Neuron (in vitro differentiated cells): ENCODE measurements around the gene B3GNT2.

Source experiments
- H2AFZ ChIP-seq: one replicate; pipeline ENCODE4 v1.6.1; 2013; ENCODE audit warnings: low read depth, mild to moderate bottlenecking, inconsistent platforms, low read length, moderate library complexity
- H3K27me3 ChIP-seq: one replicate; pipeline ENCODE4 v1.6.1; 2013; ENCODE audit warnings: low read length; ENCODE audit not compliant: insufficient read depth
- H3K36me3 ChIP-seq: one replicate; pipeline ENCODE4 v1.6.1; 2013; ENCODE audit warnings: low read length; ENCODE audit not compliant: insufficient read depth
- H3K4me1 ChIP-seq: one replicate; pipeline ENCODE4 v1.6.1; 2013; ENCODE audit warnings: low read length; ENCODE audit not compliant: insufficient read depth
- H3K4me3 ChIP-seq: 2 replicates; pipeline ENCODE4 v1.5.1; 2013; ENCODE audit warnings: mild to moderate bottlenecking, low read length, moderate library complexity
- H3K9me3 ChIP-seq: one replicate; pipeline ENCODE4 v1.6.1; 2013; ENCODE audit warnings: low read length

Gene B3GNT2

DNA sequence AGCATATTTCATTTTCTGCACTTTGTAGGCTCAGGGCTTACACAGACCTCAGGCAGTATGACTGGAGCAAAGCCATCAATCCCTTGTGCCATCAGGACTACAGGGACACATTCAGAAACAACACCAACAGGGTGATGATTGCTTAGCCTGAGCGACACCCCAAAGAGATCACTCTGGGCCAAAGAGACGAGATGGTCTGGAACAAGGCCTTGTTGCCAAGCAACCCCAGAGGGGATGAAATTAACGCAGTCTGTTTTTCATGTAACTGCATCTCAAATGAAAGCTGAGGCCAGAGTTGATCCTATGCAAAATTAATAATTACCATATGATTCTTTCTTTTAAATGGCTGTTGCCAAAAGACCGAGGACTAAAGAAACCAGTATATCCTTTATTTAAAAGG, 20.2 kb upstream of the B3GNT2 start:
- no peaks in the 10 kb centered on the region for H3K27me3 ChIP-seq
- no peak overlapping the region for H3K4me3 ChIP-seq
- no peaks in the 10 kb centered on the region for H3K9me3 ChIP-seq
- no peaks in the 10 kb centered on the region for H3K36me3 ChIP-seq
- peaks cover 22% of the 10 kb centered on the region for H3K4me1 ChIP-seq
- H2AFZ ChIP-seq = no peak overlapping the region

DNA sequence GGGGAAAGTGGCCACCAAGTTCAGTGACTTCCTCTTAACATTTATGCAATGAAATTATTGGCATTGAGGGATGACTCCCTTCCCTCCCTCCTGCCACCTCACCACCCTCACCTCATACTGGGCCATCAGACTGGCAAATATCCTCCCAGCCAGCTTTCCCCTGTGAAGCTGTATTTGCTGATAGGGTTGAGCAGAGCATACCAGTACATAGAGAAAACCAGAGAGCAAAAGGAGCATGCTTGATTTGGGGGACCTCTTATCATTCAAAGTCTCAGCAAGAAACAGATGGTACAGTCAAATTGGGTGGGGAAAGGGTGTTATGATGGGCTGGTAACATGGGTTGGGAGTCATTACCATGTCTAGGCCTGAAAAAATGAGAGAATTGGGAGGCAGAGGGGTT, 19.1 kb upstream of the B3GNT2 start:
- H3K27me3 ChIP-seq = no peaks in the 10 kb centered on the region
- H3K4me3 ChIP-seq = no peak overlapping the region
- peaks cover 22% of the 10 kb centered on the region for H3K4me1 ChIP-seq
- H2AFZ ChIP-seq = no peak overlapping the region
- H3K9me3 ChIP-seq = no peaks in the 10 kb centered on the region
- no peaks in the 10 kb centered on the region for H3K36me3 ChIP-seq

DNA sequence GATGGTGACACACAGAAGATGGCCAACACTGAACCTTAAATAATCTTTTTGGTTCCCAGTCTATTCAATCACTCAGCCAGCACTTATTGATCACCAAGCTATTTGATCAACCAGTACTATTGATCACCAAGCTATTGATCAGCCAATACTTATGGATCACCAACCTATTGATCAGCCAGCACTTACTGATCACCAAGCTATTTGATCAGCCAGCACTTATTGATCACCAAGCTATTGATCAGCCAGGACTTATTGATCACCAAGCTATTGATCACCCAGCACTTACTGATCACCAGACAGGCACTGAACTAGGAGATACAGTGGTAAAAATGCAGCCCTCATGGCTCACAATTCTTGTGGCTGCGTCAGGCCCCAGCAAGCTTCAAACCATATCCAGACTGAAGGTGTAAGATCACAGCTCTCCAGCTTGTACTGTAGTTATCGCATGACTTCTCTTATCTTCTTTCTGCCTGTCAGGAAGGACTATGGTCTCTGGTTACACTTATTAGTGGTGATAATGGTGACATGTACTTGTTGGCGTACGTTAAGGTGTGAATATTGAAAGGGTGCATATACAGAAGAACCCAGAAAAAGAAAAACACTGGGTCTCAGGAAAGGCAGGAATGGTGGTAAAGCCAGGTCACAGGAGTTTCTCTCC, 18.4 kb upstream of the B3GNT2 start:
- Histone ChIP-seq H3K27me3 (no peaks in the 10 kb centered on the region), H3K4me1 (peaks cover 22% of the 10 kb centered on the region), H3K4me3 (no peak overlapping the region), H3K9me3 (no peaks in the 10 kb centered on the region), H3K36me3 (no peaks in the 10 kb centered on the region), H2AFZ (no peak overlapping the region)

DNA sequence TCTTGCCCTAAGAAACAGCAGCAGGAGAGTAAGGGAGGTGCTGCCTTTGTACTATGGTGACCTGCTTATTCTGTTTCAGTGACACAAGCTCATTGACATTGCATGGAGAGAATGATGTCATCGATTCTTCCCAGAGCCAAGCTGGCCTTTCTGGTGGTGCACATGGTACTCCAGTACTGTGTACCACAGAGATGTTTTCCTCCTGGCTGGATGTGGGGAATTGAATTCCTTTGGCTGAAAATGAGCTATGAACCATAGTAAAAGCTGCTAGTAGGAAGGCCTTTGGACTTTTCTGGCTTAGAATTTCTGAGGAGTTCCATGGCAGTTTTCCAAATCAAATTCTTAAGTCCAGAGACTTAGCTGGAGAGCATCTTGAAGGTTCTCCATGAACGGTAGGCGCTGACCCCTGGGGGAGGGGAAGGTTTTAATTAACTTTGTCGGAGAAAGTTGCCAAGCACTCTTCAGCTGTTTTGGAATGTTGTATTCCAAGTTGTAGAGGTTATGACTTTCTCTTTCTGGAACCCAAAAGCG, 17.1 kb upstream of the B3GNT2 start:
- H2AFZ ChIP-seq = no peak overlapping the region
- no peaks in the 10 kb centered on the region for H3K27me3 ChIP-seq
- no peaks in the 10 kb centered on the region for H3K36me3 ChIP-seq
- H3K4me3 ChIP-seq = no peak overlapping the region
- no peaks in the 10 kb centered on the region for H3K9me3 ChIP-seq
- peaks cover 22% of the 10 kb centered on the region for H3K4me1 ChIP-seq

DNA sequence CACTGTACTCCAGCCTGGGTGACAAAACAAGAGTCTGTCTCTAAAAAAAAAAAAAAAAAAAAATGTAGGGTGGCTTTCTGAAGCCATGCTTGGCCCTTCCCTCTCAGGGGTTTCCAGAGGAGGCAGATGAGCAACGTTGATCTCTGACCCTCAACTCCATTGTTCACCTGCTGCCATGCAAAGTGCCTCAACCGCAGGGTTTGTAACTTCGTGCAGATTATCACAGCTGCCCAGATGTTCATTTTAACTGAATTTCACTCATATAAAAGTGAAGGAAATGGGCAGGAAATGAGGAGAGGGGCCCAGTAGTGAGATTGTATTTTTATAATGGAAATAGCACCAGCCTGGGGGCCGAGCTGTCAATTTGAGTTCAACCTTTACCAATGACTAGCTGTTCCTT, 14.9 kb upstream of the B3GNT2 start:
- no peaks in the 10 kb centered on the region for H3K9me3 ChIP-seq

DNA sequence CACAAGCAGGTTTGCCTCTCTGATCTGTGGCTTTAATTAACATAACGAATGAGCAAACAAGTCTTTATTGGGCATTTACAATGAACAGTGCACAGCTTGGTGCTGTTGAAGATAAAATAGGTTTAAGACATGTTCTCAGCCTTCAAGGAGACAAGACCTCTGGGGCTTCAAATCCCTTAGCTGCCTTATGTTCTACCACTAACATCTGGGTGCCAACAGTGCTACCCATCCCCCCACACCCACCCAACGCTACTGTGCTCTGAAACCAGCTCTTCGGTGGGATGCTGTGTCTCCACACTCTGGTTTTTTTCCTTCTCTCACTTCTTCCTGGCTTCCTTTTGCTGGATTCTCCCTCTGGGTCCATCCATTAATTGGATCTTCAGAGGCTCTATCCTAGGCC, 14.1 kb upstream of the B3GNT2 start:
- Histone ChIP-seq H3K9me3 (no peaks in the 10 kb centered on the region), H3K36me3 (no peaks in the 10 kb centered on the region), H3K4me3 (no peak overlapping the region), H3K4me1 (peaks cover 10% of the 10 kb centered on the region), H2AFZ (no peak overlapping the region), H3K27me3 (no peaks in the 10 kb centered on the region)

More for the DNA sequence above, 14.9 kb upstream of the B3GNT2 start:
- Histone ChIP-seq H2AFZ (no peak overlapping the region), H3K4me3 (no peak overlapping the region), H3K36me3 (no peaks in the 10 kb centered on the region), H3K4me1 (peaks cover 15% of the 10 kb centered on the region), H3K27me3 (no peaks in the 10 kb centered on the region)

DNA sequence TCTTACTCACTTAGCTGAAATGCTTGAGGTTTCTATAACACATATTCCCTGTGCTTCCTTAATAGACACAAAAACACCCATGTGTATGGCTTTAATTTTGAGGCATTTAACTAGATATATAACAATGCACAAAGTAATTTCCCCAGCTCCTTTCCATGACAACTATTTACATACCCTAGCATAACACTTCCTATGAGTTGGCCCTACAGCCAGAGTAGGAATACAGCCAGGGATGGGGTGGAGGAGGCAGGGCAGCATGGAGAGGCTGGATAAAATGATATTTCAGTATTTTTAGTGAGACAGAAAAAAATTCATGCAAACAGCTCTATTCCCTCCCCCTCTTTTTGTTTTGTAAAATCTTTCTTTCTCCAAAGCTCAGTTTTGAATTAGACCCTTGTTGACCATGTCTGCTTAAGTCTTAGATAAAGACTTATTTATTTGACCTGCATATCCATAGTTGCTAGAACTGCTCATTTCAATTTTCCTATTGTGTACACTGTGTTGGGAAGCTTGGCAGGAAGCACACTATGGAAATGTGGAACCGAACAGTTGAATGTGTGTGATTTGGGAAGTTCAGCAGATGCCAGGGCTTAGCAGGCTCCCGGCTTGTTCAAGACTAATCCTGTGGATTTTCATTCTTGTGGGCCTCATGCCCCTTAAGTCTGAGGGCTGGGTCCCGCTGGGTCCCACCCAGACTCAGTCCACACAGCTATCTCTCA, 11.2 kb upstream of the B3GNT2 start:
- Histone ChIP-seq H3K27me3 (no peaks in the 10 kb centered on the region), H2AFZ (no peak overlapping the region), H3K9me3 (no peaks in the 10 kb centered on the region), H3K36me3 (no peaks in the 10 kb centered on the region), H3K4me3 (no peak overlapping the region), H3K4me1 (no peaks in the 10 kb centered on the region)

DNA sequence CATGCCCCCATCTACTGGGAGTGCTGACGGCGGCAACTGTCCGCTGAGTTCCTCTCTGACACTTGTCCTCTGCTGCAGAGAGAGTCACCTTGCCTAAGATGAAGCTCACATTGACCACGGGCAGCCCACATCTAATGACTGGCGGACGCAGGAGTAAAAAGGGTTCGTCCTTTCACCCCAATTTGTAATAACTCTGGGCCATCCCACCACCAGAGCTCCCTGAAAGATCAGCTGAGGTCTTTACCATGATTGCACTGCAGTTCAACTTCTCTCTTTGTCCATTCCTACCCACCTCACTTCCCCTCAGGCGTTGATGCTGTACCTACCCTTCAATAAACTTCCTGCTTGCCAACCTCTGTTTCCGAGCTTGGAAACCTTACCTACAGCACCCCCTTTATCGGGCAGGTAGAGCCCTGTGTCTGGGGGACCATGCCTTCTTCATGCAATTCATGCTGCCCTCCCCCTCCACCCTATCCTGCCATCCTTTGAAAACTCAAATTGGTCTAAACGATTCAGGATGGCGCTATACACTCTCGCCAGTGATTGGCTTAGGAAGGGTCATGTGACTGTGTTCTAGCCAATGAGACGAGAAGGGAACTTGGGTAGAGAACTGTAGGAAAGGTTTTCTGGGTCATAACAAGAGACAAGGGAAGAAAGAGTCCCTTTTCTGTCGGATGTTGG, 10.3 kb upstream of the B3GNT2 start:
- H3K4me1 ChIP-seq = no peaks in the 10 kb centered on the region
- H3K4me3 ChIP-seq = no peak overlapping the region
- H2AFZ ChIP-seq = no peak overlapping the region

DNA sequence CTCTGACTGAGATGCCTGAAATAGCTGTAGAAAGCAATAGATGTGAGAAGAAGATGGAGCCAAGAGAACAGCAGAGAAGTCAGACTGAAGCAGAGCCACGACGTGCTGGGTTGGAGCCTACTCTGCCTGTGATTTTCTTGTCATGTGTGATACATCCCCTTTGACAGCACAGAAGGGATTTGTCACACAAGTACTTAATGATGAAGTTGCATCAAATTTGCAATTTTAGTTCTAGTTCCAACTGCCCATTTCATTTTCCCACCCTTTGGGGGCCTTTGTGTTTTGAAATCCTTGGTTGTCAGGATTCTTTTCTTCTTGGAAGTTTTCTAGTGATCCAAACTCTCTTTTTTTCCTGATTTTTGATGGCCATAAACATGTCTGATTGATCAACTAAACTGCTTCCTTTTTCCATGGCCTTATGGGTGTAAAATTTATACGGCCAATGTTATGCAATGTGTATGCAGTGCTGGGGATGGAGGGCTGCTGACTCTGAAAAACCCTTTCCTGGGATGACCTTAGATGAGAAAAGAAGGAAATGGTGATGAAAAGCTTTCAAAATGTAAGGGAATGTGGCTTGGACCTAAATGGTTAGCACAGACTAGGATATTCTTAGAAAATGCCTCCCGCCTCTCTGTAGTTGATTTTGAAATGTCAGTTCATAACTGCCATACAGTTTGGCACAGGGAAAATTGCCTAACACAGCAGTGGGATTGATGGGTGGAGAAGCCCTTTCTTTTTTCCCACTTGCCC, 9.6 kb upstream of the B3GNT2 start:
- Histone ChIP-seq H3K36me3 (no peaks in the 10 kb centered on the region), H3K27me3 (no peaks in the 10 kb centered on the region), H2AFZ (no peak overlapping the region), H3K4me3 (no peak overlapping the region), H3K9me3 (no peaks in the 10 kb centered on the region), H3K4me1 (no peaks in the 10 kb centered on the region)

More for the DNA sequence above, 10.3 kb upstream of the B3GNT2 start:
- H3K27me3 ChIP-seq = no peaks in the 10 kb centered on the region
- H3K36me3 ChIP-seq = no peaks in the 10 kb centered on the region
- no peaks in the 10 kb centered on the region for H3K9me3 ChIP-seq

DNA sequence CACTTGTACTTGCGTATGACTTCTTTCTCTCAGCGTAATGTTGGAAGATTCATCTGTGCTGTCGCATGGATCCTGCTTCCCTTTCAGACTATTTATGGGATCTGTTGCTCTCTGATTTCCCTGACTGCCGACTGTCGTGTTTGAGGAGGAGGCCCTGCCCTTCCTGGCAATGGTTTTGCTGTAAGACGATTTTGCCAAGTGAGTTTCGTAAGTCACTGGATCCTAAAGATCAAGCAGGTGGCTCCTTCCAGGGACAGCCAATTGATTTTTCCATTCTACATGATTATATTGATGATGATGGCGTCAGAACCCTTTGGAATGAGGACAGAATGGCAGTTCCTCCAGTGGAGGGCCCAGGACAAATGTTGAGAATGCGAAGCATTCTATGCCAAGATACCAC, 8.7 kb upstream of the B3GNT2 start:
- no peaks in the 10 kb centered on the region for H3K36me3 ChIP-seq
- no peaks in the 10 kb centered on the region for H3K4me1 ChIP-seq
- no peak overlapping the region for H3K4me3 ChIP-seq
- H3K27me3 ChIP-seq = no peaks in the 10 kb centered on the region
- H3K9me3 ChIP-seq = no peaks in the 10 kb centered on the region
- no peak overlapping the region for H2AFZ ChIP-seq

DNA sequence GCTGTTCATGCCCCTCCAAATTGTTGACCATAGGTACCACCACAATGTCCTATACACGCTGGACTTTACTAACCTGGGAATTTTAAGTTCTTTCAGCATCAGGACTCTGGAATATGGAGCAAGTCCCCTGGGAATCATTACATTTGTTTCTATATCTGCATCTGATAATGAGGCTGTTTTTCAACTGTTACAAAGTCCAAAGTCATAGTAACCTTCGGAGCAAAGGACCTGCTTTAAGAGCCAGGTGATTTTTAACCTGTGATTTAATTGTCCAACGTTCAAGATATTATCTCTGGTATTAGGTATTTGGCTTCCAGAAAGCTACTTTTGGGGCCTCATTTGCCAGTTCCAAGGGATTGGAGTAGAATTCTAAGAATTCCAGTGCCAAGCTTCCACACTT, 7.5 kb upstream of the B3GNT2 start:
- no peaks in the 10 kb centered on the region for H3K4me1 ChIP-seq
- H3K36me3 ChIP-seq = no peaks in the 10 kb centered on the region
- H3K9me3 ChIP-seq = no peaks in the 10 kb centered on the region
- no peak overlapping the region for H2AFZ ChIP-seq
- H3K27me3 ChIP-seq = no peaks in the 10 kb centered on the region
- no peak overlapping the region for H3K4me3 ChIP-seq

DNA sequence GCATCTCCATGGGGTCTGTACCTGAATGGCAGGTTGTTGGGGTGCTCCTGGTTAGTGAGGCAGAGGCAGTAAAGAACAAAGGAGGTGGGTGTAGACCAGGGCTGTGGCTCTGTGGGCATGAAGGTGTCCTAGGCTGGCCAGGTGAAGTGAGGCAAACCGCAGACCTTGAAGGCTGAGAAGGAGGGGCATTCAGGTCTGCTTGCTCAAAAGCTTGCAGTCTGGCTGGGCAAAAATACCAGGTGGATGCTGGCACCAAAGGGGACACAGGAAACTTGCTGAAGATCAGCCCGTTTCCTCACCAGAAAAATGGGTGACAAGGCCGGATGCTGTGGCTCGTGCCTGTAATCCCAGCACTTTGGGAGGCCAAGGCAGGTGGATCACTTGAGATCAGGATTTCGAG, 6.7 kb upstream of the B3GNT2 start:
- Histone ChIP-seq H3K4me3 (no peak overlapping the region), H3K36me3 (no peaks in the 10 kb centered on the region), H2AFZ (no peak overlapping the region), H3K4me1 (no peaks in the 10 kb centered on the region), H3K9me3 (no peaks in the 10 kb centered on the region), H3K27me3 (no peaks in the 10 kb centered on the region)

DNA sequence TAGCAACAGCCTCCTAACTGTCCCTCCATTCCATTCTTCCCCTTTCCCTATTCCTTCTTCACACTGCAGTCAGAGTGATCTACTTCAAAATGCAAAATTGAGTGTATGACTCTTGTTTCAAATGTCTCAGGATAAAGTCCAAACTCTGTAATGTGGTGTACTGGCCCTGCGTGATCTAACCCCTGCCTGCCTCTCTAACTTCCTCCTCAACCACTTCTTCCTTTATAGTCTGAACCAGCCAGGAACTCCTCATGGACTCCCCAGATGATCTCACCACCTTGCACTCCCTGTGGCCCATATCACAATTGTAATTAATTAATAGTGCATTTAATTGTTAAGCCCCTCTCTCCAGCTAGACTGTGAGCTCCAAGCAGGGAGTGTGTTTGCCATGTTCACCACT, 3.1 kb upstream of the B3GNT2 start:
- Histone ChIP-seq H2AFZ (no peak overlapping the region), H3K4me3 (no peak overlapping the region), H3K4me1 (peaks cover under 1% of the 10 kb centered on the region), H3K27me3 (no peaks in the 10 kb centered on the region), H3K9me3 (no peaks in the 10 kb centered on the region), H3K36me3 (no peaks in the 10 kb centered on the region)
